Measurements from ENCODE around the gene CRAMP1.

CRAMP1 gene

GRCh38 chr16:1596516-1596915 lies 15.6 kb upstream of the CRAMP1 start:
- no peak for DNase-seq (ENCODE audit: low read depth)

- no peak for DNase-seq (ENCODE audit: low read depth)
Observed at GRCh38 chr16:1597154-1597553, 15.0 kb upstream of the CRAMP1 start.

- no peak for DNase-seq (ENCODE audit: low read depth)
Observed at GRCh38 chr16:1601031-1601430, 11.1 kb upstream of the CRAMP1 start.

GRCh38 chr16:1601489-1601888 lies 10.7 kb upstream of the CRAMP1 start:
- DNase-seq (ENCODE audit: low read depth): no peak

GRCh38 chr16:1602285-1602684 lies 9.9 kb upstream of the CRAMP1 start:
- DNase-seq (ENCODE audit: low read depth): no peak

GRCh38 chr16:1606774-1607173 lies 5.4 kb upstream of the CRAMP1 start:
- no peak for DNase-seq (ENCODE audit: low read depth)

- no peak for DNase-seq (ENCODE audit: low read depth)
Observed at GRCh38 chr16:1607971-1608370, 4.2 kb upstream of the CRAMP1 start.

- DNase-seq (ENCODE audit: low read depth): peak; percentile 91
Observed at GRCh38 chr16:1610071-1610898, 1.9 kb upstream of the CRAMP1 start.

- no peak for DNase-seq (ENCODE audit: low read depth)
Observed at GRCh38 chr16:1610899-1611632, 1.1 kb upstream of the CRAMP1 start.

- DNase-seq (ENCODE audit: low read depth): peak; percentile 38
Observed at GRCh38 chr16:1613211-1613622, 1.1 kb downstream of the CRAMP1 start.

GRCh38 chr16:1613728-1614455 lies 1.7 kb downstream of the CRAMP1 start:
- peak; percentile 29 for DNase-seq (ENCODE audit: low read depth)

- DNase-seq (ENCODE audit: low read depth): peak; percentile 54
Observed at GRCh38 chr16:1614456-1615102, 2.4 kb downstream of the CRAMP1 start.

GRCh38 chr16:1615761-1616160 lies 3.6 kb downstream of the CRAMP1 start:
- DNase-seq (ENCODE audit: low read depth): peak; percentile 55

- DNase-seq (ENCODE audit: low read depth): no peak
Observed at GRCh38 chr16:1619976-1620375, 7.8 kb downstream of the CRAMP1 start.

- DNase-seq (ENCODE audit: low read depth): no peak
Observed at GRCh38 chr16:1620391-1620790, 8.2 kb downstream of the CRAMP1 start.

- DNase-seq (ENCODE audit: low read depth): no peak
Observed at GRCh38 chr16:1621851-1622250, 9.7 kb downstream of the CRAMP1 start.

GRCh38 chr16:1626327-1626726 lies 14.2 kb downstream of the CRAMP1 start:
- no peak for DNase-seq (ENCODE audit: low read depth)

GRCh38 chr16:1626776-1627175 lies 14.6 kb downstream of the CRAMP1 start:
- no peak for DNase-seq (ENCODE audit: low read depth)

- no peak for DNase-seq (ENCODE audit: low read depth)
Observed at GRCh38 chr16:1630450-1631213, 18.5 kb downstream of the CRAMP1 start.

GRCh38 chr16:1631230-1631629 lies 19.1 kb downstream of the CRAMP1 start:
- no peak for DNase-seq (ENCODE audit: low read depth)

- no peak for DNase-seq (ENCODE audit: low read depth)
Observed at GRCh38 chr16:1631931-1632637, 19.9 kb downstream of the CRAMP1 start.

All from ELR (cell line).